ENCODE results near the gene KRTAP12-3. TPM values are rescaled to one million over a fixed set of nuclear protein-coding genes. Genes with fewer than 3 reads are reported as not detected.
"Not testable (repeated sequence)": the region's sequence is repeated elsewhere in the genome, so short reads cannot be mapped to it uniquely, and the experiment has no call there.

KRTAP12-3 gene
- total and polyA plus RNA-seq, 8 donors = not detected

DNA sequence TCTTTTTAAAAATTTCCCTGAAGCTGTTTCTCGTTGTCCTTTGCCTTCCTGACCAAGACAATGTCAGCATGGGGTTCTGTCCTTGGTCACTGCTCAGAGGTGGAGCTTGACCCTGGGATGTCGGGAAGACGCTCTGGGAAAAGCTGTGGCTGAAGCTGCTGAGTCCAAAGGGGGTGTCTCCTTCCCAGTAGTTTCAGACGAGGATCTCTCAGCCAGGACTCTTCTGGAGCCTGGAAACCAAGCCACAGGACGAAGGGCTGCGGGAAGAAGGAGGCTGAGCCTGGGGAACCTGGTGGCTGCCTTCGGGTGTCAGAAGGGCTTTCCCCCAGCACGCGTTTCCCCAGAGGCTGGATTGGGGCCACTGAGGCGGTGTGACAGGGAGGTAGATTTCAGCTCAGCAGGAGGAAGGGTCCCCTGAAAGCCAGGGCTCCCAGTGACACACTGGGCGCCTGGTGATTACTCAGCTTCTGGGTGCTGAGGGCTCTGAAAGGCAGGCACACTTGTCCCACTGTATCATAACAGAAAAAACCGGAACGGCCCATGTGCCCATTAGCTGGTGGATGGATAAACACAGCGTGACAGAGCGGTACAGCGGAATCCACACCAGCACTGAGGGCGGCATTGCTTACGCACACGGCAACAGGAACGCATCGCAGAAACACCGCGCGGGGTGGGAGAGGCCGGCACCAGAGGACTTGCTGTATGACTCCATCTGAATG, 29.3 kb downstream of the KRTAP12-3 start:
- no peak for DNase-seq
- Histone ChIP-seq H3K36me3 (no peaks in the 10 kb centered on the region), H3K4me3 (no peak overlapping the region), H3K9me3 (peaks cover 0 to under 1% (median 0%) of the 10 kb centered on the region in 4 donors), H3K27me3 (peaks cover 0 to 41% (median 32%) of the 10 kb centered on the region in 3 donors), H3K4me1 (no peaks in the 10 kb centered on the region), H3K27ac (no peak overlapping the region)
- whole genome bisulfite sequencing, 5 donors = 32 to 50% (median 41%) methylated on average over 25 of the region's 25 CpGs
- no peak for TF ChIP-seq POLR2AphosphoS5 (IDR thresholded peaks at IDR 0.05)
- no peak for TF ChIP-seq POLR2A (IDR thresholded peaks at IDR 0.05)
- TF ChIP-seq, protein P1, sequence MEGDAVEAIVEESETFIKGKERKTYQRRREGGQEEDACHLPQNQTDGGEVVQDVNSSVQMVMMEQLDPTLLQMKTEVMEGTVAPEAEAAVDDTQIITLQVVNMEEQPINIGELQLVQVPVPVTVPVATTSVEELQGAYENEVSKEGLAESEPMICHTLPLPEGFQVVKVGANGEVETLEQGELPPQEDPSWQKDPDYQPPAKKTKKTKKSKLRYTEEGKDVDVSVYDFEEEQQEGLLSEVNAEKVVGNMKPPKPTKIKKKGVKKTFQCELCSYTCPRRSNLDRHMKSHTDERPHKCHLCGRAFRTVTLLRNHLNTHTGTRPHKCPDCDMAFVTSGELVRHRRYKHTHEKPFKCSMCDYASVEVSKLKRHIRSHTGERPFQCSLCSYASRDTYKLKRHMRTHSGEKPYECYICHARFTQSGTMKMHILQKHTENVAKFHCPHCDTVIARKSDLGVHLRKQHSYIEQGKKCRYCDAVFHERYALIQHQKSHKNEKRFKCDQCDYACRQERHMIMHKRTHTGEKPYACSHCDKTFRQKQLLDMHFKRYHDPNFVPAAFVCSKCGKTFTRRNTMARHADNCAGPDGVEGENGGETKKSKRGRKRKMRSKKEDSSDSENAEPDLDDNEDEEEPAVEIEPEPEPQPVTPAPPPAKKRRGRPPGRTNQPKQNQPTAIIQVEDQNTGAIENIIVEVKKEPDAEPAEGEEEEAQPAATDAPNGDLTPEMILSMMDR (IDR thresholded peaks at IDR 0.05) = no peak
- no peak for TF ChIP-seq EP300 (IDR thresholded peaks at IDR 0.05)
- intact Hi-C loops (cut with DNase I; ENCODE audit: low total_unique reads) = no loop called here

DNA sequence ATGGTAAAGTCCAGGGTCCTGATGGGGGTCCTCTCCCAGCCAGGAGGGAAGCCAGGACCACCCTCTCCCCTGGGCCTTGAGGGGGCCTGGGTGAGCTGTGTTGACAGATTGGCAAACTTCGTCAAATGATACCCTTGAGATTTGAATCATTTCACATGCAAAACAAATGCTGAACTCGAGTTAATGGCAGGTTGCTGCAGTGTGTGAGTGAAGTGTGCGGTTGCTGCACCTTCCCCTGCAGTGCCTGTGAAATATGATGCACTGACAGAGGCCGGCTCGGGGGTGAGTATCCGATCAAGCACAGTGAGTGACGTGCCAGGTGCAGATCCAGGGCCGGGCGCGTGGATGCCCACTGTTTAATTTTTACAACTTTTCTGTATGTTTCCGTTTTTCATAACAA, 29.9 kb downstream of the KRTAP12-3 start:
- peaks cover 0 to 7% (median 3%) of the 10 kb centered on the region in 4 donors for H3K9me3 ChIP-seq
- DNase-seq = no peak
- TF ChIP-seq POLR2AphosphoS5 (IDR thresholded peaks at IDR 0.05) = no peak
- TF ChIP-seq POLR2A (IDR thresholded peaks at IDR 0.05) = no peak
- TF ChIP-seq, protein P1 (IDR thresholded peaks at IDR 0.05) = no peak
- no peak for TF ChIP-seq EP300 (IDR thresholded peaks at IDR 0.05)
- H3K27me3 ChIP-seq = peaks cover 0 to 39% (median 32%) of the 10 kb centered on the region in 3 donors
- 28 to 43% (median 36%) methylated on average over 11 of the region's 11 CpGs for WGBS, 5 donors
- no peaks in the 10 kb centered on the region for H3K36me3 ChIP-seq
- H3K4me3 ChIP-seq = no peak overlapping the region
- intact Hi-C loops (cut with DNase I; ENCODE audit: low total_unique reads) = no loop called here
- no peak overlapping the region for H3K27ac ChIP-seq
- no peaks in the 10 kb centered on the region for H3K4me1 ChIP-seq

DNA sequence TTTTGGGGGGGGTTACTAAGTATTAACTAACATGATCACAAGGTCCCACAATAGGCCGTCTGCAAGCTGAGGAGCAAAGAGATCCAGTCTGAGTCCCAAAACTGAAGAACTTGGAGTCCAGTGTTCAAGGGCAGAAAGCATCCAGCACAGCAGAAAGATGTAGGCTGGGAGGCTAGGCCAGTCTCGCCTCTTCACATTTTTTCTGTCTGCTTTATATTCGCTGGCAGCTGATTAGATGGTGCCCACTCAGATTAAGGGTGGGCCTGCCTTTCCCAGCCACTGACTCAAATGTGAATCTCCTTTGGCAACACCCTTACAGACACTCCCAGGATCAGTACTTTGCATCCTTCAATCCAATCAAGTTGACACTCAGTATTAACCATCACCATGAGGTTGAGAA, 32.0 kb downstream of the KRTAP12-3 start:
- H3K4me3 ChIP-seq; H3K36me3 ChIP-seq; DNase-seq; H3K4me1 ChIP-seq; intact Hi-C loops (cut with DNase I; ENCODE audit: low total_unique reads); H3K27ac ChIP-seq: not testable (repeated sequence)
- peaks cover 0 to 38% (median 28%) of the 10 kb centered on the region in 3 donors for H3K27me3 ChIP-seq
- H3K9me3 ChIP-seq = peaks cover 3 to 24% (median 20%) of the 10 kb centered on the region in 4 donors
- 87 to 94% (median 89%) methylated on average over 3 of the region's 3 CpGs for whole genome bisulfite sequencing, 5 donors

DNA sequence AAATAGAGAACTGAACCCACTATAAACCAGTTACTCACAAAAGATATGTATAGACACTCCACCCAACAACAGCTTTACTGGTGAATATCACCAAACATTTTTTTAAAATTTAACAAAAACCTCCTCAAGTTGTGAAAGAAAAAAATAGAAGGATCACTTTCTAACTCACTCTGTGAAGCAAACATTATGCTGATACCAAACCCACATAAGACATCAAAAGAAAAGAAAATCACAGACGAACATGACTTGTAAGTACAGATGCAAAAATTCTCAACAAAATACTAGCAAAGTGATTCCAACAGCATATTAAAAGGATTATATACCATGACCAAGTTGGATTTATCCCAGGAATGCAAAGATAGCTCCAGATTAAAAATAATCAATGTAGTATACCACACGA, 34.0 kb downstream of the KRTAP12-3 start:
- 51 to 64% (median 54%) methylated on average over 2 of the region's 2 CpGs for WGBS, 5 donors
- no peak for DNase-seq
- no peaks in the 10 kb centered on the region for H3K4me1 ChIP-seq
- peaks cover 3 to 24% (median 20%) of the 10 kb centered on the region in 4 donors for H3K9me3 ChIP-seq
- intact Hi-C loops (cut with DNase I; ENCODE audit: low total_unique reads) = no loop called here
- no peak overlapping the region for H3K27ac ChIP-seq
- H3K4me3 ChIP-seq = no peak overlapping the region
- TF ChIP-seq, protein P1 (IDR thresholded peaks at IDR 0.05) = no peak
- TF ChIP-seq EP300 (IDR thresholded peaks at IDR 0.05) (no peak), POLR2A (IDR thresholded peaks at IDR 0.05) (no peak), POLR2AphosphoS5 (IDR thresholded peaks at IDR 0.05) (no peak)
- no peaks in the 10 kb centered on the region for H3K36me3 ChIP-seq
- peaks cover 0 to 40% (median 23%) of the 10 kb centered on the region in 3 donors for H3K27me3 ChIP-seq
